ENCODE measurements around the gene C17orf107. TPM values are rescaled to one million over a fixed set of nuclear protein-coding genes. Genes with fewer than 3 reads are reported as not detected.
A peak's percentile ranks its signal among the peaks of the same experiment; 100 is the strongest.

C17orf107 gene
- total RNA-seq, 2 experiments from 2014 or later = 28.9 to 30.5 TPM

DNA sequence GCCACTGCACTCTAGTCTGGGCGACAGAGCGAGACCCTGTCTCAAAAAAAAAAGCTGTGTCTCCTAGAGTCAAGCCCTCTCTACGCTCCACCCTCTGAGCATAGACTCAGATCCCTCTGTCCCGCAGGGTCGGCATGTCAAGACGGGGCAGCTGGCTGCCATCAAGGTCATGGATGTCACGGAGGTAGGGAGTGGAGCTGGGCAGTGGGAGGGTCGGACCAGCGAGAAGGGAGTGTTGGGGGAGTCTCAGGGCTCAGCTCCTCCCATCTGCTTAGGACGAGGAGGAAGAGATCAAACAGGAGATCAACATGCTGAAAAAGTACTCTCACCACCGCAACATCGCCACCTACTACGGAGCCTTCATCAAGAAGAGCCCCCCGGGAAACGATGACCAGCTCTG, 18.5 kb upstream of the C17orf107 start:
- ChIA-PET POLR2A (interaction anchor here (0.7 kb wide), 1 partner anchor 171 kb away, joined by 4 read pairs; the partner anchor contains the start of gene ARRB2), CTCF (interaction anchor here (3.2 to 4.2 kb wide), 2 partner anchors 91 to 172 kb away, joined by 16 read pairs; partner anchors contain the start of gene ARRB2)
- Mint-ChIP-seq H3K4me1 (ENCODE audit: low read depth) (no peaks in the 10 kb centered on the region), H3K27me3 (no peaks in the 10 kb centered on the region), H3K27ac (no peak overlapping the region), H3K36me3 (ENCODE audit: low read depth) (peaks cover 66% of the 10 kb centered on the region), H3K4me3 (no peak overlapping the region), H3K9me3 (no peaks in the 10 kb centered on the region)
- no peak for ATAC-seq (ENCODE audit: poor library complexity)
- Histone ChIP-seq H3K4me1 (ENCODE audit: insufficient read depth, low read length) (peaks cover 2% of the 10 kb centered on the region), H3K27ac (ENCODE audit: low read depth in 1 of 2, low read length in 2 of 2) (no peak overlapping the region), H3K36me3 (ENCODE audit: insufficient read depth, low read length) (peaks cover 42% of the 10 kb centered on the region), H3K27me3 (ENCODE audit: control insufficient read depth in 1 of 2, insufficient read depth in 2 of 2, low read length in 2 of 2) (no peaks in the 10 kb centered on the region), H3K4me3 (ENCODE audit: low read length) (no peak overlapping the region), H3K9me3 (ENCODE audit: control insufficient read depth in 1 of 2, insufficient read depth in 1 of 2, low read length in 2 of 2) (no peaks in the 10 kb centered on the region)
- TF ChIP-seq, protein P1, sequence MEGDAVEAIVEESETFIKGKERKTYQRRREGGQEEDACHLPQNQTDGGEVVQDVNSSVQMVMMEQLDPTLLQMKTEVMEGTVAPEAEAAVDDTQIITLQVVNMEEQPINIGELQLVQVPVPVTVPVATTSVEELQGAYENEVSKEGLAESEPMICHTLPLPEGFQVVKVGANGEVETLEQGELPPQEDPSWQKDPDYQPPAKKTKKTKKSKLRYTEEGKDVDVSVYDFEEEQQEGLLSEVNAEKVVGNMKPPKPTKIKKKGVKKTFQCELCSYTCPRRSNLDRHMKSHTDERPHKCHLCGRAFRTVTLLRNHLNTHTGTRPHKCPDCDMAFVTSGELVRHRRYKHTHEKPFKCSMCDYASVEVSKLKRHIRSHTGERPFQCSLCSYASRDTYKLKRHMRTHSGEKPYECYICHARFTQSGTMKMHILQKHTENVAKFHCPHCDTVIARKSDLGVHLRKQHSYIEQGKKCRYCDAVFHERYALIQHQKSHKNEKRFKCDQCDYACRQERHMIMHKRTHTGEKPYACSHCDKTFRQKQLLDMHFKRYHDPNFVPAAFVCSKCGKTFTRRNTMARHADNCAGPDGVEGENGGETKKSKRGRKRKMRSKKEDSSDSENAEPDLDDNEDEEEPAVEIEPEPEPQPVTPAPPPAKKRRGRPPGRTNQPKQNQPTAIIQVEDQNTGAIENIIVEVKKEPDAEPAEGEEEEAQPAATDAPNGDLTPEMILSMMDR (IDR thresholded peaks at IDR 0.05) = no peak
- intact Hi-C loops (cut with DNase I, micrococcal nuclease) = loop anchor here in 1 of 2 experiments (2.0 to 5.0 kb wide), 3 partner anchors 44 to 94 kb away; partner anchors contain the start of genes PLD2 and VMO1
- no peak for DNase-seq

DNA sequence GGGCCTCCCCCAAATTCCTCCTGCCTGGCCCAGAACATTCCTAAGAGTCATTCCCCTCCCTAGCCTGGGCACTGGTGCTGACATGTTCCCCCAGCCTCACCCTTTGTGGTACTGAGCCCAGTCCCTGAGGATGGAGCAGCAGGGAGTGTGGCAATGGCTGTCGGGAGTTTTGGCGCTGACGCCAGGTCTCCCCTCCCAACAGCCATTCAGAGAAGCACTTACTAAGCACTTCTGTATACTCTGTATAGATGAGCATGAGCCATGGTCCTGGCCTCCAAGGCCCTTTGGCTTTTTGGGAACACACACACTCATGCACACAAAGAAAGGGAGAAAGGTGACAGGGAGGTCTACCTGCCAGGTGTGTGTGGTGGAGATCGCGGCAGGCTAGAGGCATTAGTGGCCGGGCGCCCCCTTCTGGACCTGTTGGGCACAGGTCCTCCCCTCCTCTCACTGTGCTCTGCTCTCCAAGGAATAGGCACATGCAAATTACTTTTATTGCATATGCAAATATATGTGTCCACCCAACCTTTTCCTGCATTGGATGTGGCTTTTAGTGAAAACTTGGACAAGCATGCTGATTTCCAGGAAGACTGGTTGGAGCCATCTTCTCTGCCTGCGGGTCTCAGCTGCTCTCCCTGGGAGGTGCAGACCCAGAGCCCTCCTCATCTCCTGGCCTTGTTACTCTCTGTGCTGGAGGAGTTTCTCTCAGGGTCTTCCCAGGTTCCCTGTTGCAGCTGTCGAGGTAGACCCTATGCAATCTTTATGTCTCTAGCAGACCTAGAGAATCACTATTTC, 17.4 kb upstream of the C17orf107 start:
- Mint-ChIP-seq H3K4me3 (no peak overlapping the region), H3K36me3 (ENCODE audit: low read depth) (peaks cover 71% of the 10 kb centered on the region), H3K4me1 (ENCODE audit: low read depth) (no peaks in the 10 kb centered on the region), H3K9me3 (no peaks in the 10 kb centered on the region), H3K27ac (no peak overlapping the region), H3K27me3 (no peaks in the 10 kb centered on the region)
- DNase-seq = peak; percentile 59 to 83 (median 69)
- Histone ChIP-seq H3K27me3 (ENCODE audit: control insufficient read depth in 1 of 2, insufficient read depth in 2 of 2, low read length in 2 of 2) (no peaks in the 10 kb centered on the region), H3K4me3 (ENCODE audit: low read length) (no peak overlapping the region), H3K9me3 (ENCODE audit: control insufficient read depth in 1 of 2, insufficient read depth in 1 of 2, low read length in 2 of 2) (no peaks in the 10 kb centered on the region), H3K36me3 (ENCODE audit: insufficient read depth, low read length) (peaks cover 53% of the 10 kb centered on the region), H3K4me1 (ENCODE audit: insufficient read depth, low read length) (peaks cover 2% of the 10 kb centered on the region), H3K27ac (ENCODE audit: low read depth in 1 of 2, low read length in 2 of 2) (no peak overlapping the region)
- peak; percentile 97 for ATAC-seq (ENCODE audit: poor library complexity)
- intact Hi-C loops (cut with DNase I, micrococcal nuclease) = loop anchor here (1.0 to 5.0 kb wide), 5 partner anchors 45 to 172 kb away; partner anchors contain the start of genes ARRB2 (in 2 of the 2), MED11 (in 2 of the 2), PLD2 (in 1 of the 2) and VMO1 (in 1 of the 2)
- ChIA-PET CTCF (interaction anchor here (0.6 to 4.2 kb wide), 4 partner anchors 69 to 173 kb away, joined by 3 to 16 read pairs (median 10); partner anchors contain the start of genes ARRB2 and MED11), POLR2A (interaction anchor here (0.7 kb wide), 1 partner anchor 172 kb away, joined by 4 read pairs; the partner anchor contains the start of gene ARRB2)
- TF ChIP-seq, protein P1 (IDR thresholded peaks at IDR 0.05) = peak; percentile 90

DNA sequence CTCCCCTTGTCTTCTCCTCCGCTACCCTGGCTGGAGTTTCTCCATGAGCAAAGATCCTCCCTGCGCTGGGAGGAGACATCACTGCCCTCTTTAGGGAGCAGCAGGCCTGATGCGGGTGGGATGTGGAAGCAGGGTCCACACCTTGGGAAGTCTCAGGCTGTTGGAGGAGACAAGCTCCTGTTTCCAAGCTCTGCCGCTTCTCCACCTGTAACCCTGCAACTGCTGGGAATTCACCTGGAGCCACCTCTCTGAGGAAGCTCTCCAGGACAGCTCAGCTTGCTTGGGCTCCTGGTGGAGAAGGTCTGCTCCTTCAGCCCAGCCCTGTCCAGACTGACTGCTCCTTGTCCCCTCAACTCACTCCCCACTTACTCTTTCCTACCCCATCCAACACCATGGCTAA, 14.8 kb upstream of the C17orf107 start:
- H3K27me3 Mint-ChIP-seq = no peaks in the 10 kb centered on the region
- DNase-seq (no peak), ATAC-seq (ENCODE audit: poor library complexity) (no peak)
- intact Hi-C loops (cut with DNase I, micrococcal nuclease) = loop anchor here in 1 of 2 experiments (5.0 kb wide), 2 partner anchors 47 to 77 kb away; partner anchors contain the start of gene PLD2
- no peaks in the 10 kb centered on the region for H3K9me3 Mint-ChIP-seq
- H3K36me3 Mint-ChIP-seq (ENCODE audit: low read depth) = peaks cover 73% of the 10 kb centered on the region
- H3K27ac Mint-ChIP-seq = no peak overlapping the region
- H3K9me3 ChIP-seq (ENCODE audit: control insufficient read depth in 1 of 2, insufficient read depth in 1 of 2, low read length in 2 of 2) = no peaks in the 10 kb centered on the region
- H3K27me3 ChIP-seq (ENCODE audit: control insufficient read depth in 1 of 2, insufficient read depth in 2 of 2, low read length in 2 of 2) = no peaks in the 10 kb centered on the region
- H3K4me1 ChIP-seq (ENCODE audit: insufficient read depth, low read length) = peaks cover 5% of the 10 kb centered on the region
- no peak overlapping the region for H3K4me3 Mint-ChIP-seq
- H3K27ac ChIP-seq (ENCODE audit: low read depth in 1 of 2, low read length in 2 of 2) = no peak overlapping the region
- ChIA-PET CTCF (interaction anchor here (1.5 kb wide), 1 partner anchor 175 kb away, joined by 3 read pairs; the partner anchor contains the start of gene ARRB2), POLR2A (interaction anchor here (2.1 kb wide), 1 partner anchor 174 kb away, joined by 7 read pairs; the partner anchor contains the start of gene ARRB2)
- no peak overlapping the region for H3K4me3 ChIP-seq (ENCODE audit: low read length)
- H3K36me3 ChIP-seq (ENCODE audit: insufficient read depth, low read length) = peaks cover 55% of the 10 kb centered on the region
- TF ChIP-seq, protein P1 (IDR thresholded peaks at IDR 0.05) = no peak
- peaks cover 5% of the 10 kb centered on the region for H3K4me1 Mint-ChIP-seq (ENCODE audit: low read depth)
